Central memory CD8-positive, alpha-beta T cell (primary cell): Measurements from ENCODE around the gene CEP152.

Experiments used
- ATAC-seq: fragments of 150-1000 bp; cut with Tn5 transposase; replicated peaks from 2 replicates; pipeline ENCODE4 v1.10.0; 2022; ENCODE audit warnings: mild to moderate bottlenecking, moderate FRiP score, moderate number of reproducible peaks; ENCODE audit not compliant: poor library complexity, severe bottlenecking; ENCODE audit errors: extremely low read depth
- DNase-seq, 2 donors: peaks; one replicate each; pipeline ENCODE4 v3.0.0; 2021; ENCODE audit warnings: low spot score in 2 of 2
- H3K27ac Mint-ChIP-seq: one replicate; pipeline ENCODE4 v1.8.0; 2022; ENCODE audit warnings: low read depth, mild to moderate bottlenecking, moderate library complexity, mixed read lengths
- H3K27me3 Mint-ChIP-seq: one replicate; pipeline ENCODE4 v1.8.0; 2022; ENCODE audit warnings: mixed read lengths
- H3K36me3 Mint-ChIP-seq: one replicate; pipeline ENCODE4 v1.8.0; 2022; ENCODE audit warnings: mild to moderate bottlenecking, moderate library complexity, mixed read lengths; ENCODE audit not compliant: insufficient read depth
- H3K4me1 Mint-ChIP-seq: one replicate; pipeline ENCODE4 v1.8.0; 2022; ENCODE audit warnings: mixed read lengths
- H3K4me3 Mint-ChIP-seq: one replicate; pipeline ENCODE4 v1.8.0; 2022; ENCODE audit warnings: mild to moderate bottlenecking, moderate library complexity, mixed read lengths
- H3K9me3 Mint-ChIP-seq: one replicate; pipeline ENCODE4 v1.8.0; 2022; ENCODE audit warnings: mixed read lengths

Gene CEP152

GRCh38 chr15:48751595-48751994 is 59.3 kb downstream of the CEP152 start:
- Mint-ChIP-seq H3K36me3 (peaks cover 6% of the 10 kb centered on the region), H3K9me3 (no peaks in the 10 kb centered on the region), H3K4me3 (no peak overlapping the region), H3K27ac (no peak overlapping the region), H3K27me3 (no peaks in the 10 kb centered on the region), H3K4me1 (no peaks in the 10 kb centered on the region)
- no peak for ATAC-seq
- DNase-seq: no peak

DNA sequence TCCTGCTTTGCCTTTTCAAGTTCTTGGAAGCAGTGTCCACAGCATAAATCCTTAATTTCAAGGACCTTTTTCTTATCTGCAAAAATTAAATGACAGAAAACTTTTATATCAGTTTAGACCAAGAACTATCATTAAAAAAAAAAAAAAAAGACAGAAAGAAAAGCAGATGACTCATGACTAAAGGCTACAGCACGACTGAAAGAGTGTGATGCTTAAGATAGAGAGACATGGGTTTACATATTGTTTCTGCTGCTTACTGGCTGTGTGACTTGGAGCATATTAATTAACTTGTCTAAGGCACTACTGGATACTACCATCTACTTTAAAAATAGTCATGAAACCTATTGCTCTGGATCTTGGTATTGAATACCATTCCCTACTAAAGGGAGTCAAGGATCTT is 62.3 kb downstream of the CEP152 start:
- Mint-ChIP-seq H3K27me3 (no peaks in the 10 kb centered on the region), H3K36me3 (peaks cover 6% of the 10 kb centered on the region), H3K4me1 (no peaks in the 10 kb centered on the region), H3K27ac (no peak overlapping the region), H3K9me3 (no peaks in the 10 kb centered on the region), H3K4me3 (no peak overlapping the region)
- DNase-seq (no peak), ATAC-seq (no peak)

DNA sequence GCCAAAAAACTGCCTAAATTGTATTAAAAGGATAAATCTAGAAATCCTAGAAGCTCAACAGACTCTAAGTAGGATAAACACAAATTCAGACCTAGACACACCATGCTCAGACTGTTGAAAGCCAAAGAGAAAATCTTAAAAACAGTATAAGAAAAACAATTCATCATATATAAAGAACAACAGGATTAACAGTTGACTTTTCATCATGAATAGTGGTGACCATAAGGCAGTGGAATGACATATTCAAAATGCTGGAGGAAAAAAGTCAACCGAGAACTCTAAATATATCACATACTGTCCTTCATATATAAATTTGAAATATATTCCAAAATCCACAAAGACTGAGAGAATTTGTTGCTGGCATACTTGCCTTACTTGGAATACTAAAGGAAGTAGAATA is 77.3 kb downstream of the CEP152 start:
- H3K9me3 Mint-ChIP-seq: peaks cover 4% of the 10 kb centered on the region
- peaks cover 4% of the 10 kb centered on the region for H3K36me3 Mint-ChIP-seq
- no peak overlapping the region for H3K4me3 Mint-ChIP-seq
- H3K27me3 Mint-ChIP-seq: no peaks in the 10 kb centered on the region
- H3K27ac Mint-ChIP-seq: no peak overlapping the region
- no peak for ATAC-seq
- DNase-seq: no peak
- no peaks in the 10 kb centered on the region for H3K4me1 Mint-ChIP-seq

- no peak overlapping the region for H3K27ac Mint-ChIP-seq
- no peak for DNase-seq
- H3K9me3 Mint-ChIP-seq: peaks cover 4% of the 10 kb centered on the region
- H3K4me1 Mint-ChIP-seq: no peaks in the 10 kb centered on the region
- no peaks in the 10 kb centered on the region for H3K27me3 Mint-ChIP-seq
- no peak for ATAC-seq
- H3K4me3 Mint-ChIP-seq: no peak overlapping the region
- peaks cover 6% of the 10 kb centered on the region for H3K36me3 Mint-ChIP-seq
Measured at GRCh38 chr15:48730506-48730905, 80.4 kb downstream of the CEP152 start.

GRCh38 chr15:48723969-48724368 is 86.9 kb downstream of the CEP152 start:
- DNase-seq (no peak), ATAC-seq (no peak)
- no peaks in the 10 kb centered on the region for H3K9me3 Mint-ChIP-seq
- no peak overlapping the region for H3K27ac Mint-ChIP-seq
- peaks cover 3% of the 10 kb centered on the region for H3K36me3 Mint-ChIP-seq
- no peaks in the 10 kb centered on the region for H3K4me1 Mint-ChIP-seq
- no peak overlapping the region for H3K4me3 Mint-ChIP-seq
- no peaks in the 10 kb centered on the region for H3K27me3 Mint-ChIP-seq

DNA sequence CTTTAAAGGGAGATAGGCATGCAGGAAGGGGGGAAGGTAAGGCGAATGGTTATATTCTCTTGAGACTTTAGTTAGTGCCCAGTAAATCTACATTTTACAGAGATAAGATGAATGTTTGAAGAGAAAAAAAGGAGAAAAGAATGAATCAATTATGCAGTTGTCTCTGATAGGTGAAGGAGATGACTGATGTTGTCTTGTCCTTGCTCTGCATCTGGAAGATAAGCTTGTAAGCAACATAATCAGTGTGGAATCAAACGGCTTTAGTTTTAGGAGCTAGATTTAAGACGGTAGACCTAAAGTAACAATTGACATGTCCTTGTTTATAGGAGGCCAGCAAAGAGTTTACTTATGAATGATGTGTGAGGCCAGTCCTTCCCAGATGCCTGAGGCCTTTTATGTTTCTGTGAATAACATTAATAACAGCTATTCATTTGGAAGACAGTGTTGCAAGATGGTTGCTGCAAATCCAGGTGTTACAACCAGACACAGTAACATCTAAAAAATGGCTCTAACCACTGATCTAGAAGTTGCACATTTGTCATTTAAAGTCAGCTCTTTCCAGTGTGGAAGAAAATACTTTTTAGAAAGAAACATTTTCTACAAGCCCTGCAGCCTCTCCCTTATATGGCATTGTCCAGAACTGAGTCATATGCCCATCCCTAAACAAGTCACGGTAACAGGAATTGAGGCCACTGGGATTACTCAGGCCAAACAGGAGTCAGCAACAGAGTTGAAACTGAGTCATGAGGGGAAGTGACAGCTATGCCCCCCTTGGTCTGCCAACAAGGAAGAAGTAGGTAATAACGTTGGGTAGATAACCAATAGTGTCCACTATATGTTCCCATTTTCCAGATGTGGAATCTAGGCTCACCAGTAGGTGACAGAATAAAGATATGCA is 87.9 kb downstream of the CEP152 start:
- Mint-ChIP-seq H3K4me1 (no peaks in the 10 kb centered on the region), H3K36me3 (peaks cover 2% of the 10 kb centered on the region), H3K9me3 (no peaks in the 10 kb centered on the region), H3K27me3 (no peaks in the 10 kb centered on the region), H3K4me3 (no peak overlapping the region), H3K27ac (no peak overlapping the region)
- ATAC-seq (no peak), DNase-seq (no peak)

DNA sequence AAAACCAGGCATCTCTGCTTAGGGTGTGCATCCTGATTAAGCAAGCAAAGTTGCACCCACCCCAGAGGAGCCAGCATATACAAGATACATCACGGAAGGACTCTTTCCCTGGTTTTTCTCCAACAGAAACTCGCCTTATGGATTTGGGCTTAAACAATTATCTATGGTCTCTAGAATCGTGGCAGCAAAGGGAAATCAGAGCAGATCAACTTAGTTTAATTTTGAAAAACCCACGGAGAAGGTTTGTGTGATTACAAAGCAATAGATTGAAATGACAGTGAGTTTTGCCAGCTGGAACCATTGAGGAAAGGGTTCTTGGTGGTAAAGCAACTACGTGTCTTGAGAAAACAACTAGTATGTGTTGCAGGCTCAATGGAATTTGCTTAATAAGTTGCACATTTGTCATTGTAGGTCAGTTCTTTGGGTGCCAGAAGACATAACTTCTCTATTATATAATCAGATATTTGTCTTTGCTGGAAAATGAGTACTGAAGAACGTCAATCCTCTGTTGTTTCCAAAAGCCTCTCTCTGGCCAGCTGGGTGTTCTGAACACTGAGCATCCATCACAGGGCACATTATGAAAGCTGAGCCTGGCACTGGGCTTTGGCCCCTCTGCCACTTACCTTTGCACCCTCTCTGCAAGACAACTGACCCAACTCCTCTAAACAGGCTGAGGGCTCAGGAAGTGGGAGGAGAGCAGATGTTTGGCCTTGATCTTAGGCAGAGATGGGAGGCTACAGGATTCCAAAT is 89.6 kb downstream of the CEP152 start:
- Mint-ChIP-seq H3K4me1 (no peaks in the 10 kb centered on the region), H3K4me3 (no peak overlapping the region), H3K27me3 (no peaks in the 10 kb centered on the region), H3K9me3 (no peaks in the 10 kb centered on the region), H3K36me3 (no peaks in the 10 kb centered on the region), H3K27ac (no peak overlapping the region)
- ATAC-seq: no peak
- DNase-seq: no peak

DNA sequence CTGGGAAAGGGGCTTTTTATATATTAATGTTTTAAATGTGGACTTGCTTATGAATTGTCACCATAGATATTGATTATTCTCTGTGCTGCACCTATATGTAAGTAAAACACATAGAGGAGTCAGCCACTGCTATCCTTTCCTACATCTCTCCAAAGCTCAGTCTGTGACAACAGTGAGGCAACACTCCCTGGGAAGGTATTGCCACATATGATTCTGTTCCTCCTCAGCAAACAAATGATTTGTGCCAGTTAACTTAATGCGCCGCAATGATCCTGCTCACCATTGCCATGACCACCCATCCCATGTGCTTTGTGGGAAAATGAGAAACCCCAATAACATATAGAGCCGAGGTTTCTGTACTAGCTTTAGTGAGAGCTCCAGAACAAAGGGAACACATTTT is 90.2 kb downstream of the CEP152 start:
- Mint-ChIP-seq H3K27me3 (no peaks in the 10 kb centered on the region), H3K9me3 (peaks cover 2% of the 10 kb centered on the region), H3K27ac (no peak overlapping the region), H3K4me1 (no peaks in the 10 kb centered on the region), H3K4me3 (no peak overlapping the region), H3K36me3 (no peaks in the 10 kb centered on the region)
- DNase-seq (no peak), ATAC-seq (no peak)

- Mint-ChIP-seq H3K27ac (no peak overlapping the region), H3K4me1 (no peaks in the 10 kb centered on the region), H3K36me3 (no peaks in the 10 kb centered on the region), H3K4me3 (no peak overlapping the region), H3K9me3 (peaks cover 6% of the 10 kb centered on the region), H3K27me3 (no peaks in the 10 kb centered on the region)
- ATAC-seq: no peak
- DNase-seq: no peak
Measured at GRCh38 chr15:48719668-48720067, 91.2 kb downstream of the CEP152 start.

DNA sequence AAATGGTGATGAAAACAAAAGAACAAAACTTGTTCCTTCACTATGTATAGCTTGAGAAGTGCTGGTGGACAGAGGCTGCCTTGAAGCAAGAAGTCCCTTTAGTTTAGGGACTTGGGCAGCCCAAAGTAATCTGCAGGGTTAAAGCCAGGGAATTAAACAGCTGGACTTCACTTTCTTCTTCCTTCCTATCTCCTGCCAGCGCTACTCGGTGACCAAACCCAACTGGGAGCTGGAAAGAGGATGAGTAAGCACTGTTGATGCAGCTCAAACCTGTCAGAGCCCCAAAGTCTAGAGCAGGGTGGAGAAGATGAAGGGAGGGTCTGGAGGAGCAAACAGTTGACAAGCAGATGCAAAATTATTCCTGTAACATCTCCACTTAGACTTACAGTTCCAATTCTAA is 92.2 kb downstream of the CEP152 start:
- no peak overlapping the region for H3K4me3 Mint-ChIP-seq
- no peaks in the 10 kb centered on the region for H3K36me3 Mint-ChIP-seq
- DNase-seq (no peak), ATAC-seq (no peak)
- H3K27me3 Mint-ChIP-seq: no peaks in the 10 kb centered on the region
- no peaks in the 10 kb centered on the region for H3K4me1 Mint-ChIP-seq
- no peak overlapping the region for H3K27ac Mint-ChIP-seq
- H3K9me3 Mint-ChIP-seq: peaks cover 6% of the 10 kb centered on the region

GRCh38 chr15:48717458-48717857 is 93.4 kb downstream of the CEP152 start:
- no peaks in the 10 kb centered on the region for H3K27me3 Mint-ChIP-seq
- no peak for DNase-seq
- H3K4me1 Mint-ChIP-seq: no peaks in the 10 kb centered on the region
- no peak overlapping the region for H3K4me3 Mint-ChIP-seq
- H3K9me3 Mint-ChIP-seq: peaks cover 6% of the 10 kb centered on the region
- ATAC-seq: no peak
- H3K27ac Mint-ChIP-seq: no peak overlapping the region
- no peaks in the 10 kb centered on the region for H3K36me3 Mint-ChIP-seq

DNA sequence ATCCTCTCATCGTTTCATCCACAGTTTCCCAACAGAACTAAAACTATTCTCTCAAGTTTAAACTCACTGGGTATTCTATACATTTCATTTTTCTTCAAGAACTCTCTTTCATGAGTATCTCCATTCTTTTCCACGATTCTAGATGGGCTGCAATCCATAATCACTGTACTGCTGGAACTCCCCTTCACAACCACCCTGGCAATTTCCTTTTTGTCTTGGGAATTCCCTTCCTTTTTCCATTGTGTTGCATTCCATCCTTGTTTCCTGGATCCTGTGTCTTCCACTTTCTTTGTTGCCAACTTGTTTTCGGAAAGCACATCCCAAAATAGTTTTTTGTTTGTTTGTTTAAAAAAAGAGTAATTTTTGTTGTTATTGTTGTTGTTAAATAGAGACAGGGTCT is 98.3 kb downstream of the CEP152 start:
- no peaks in the 10 kb centered on the region for H3K27me3 Mint-ChIP-seq
- no peaks in the 10 kb centered on the region for H3K36me3 Mint-ChIP-seq
- H3K4me1 Mint-ChIP-seq: no peaks in the 10 kb centered on the region
- H3K27ac Mint-ChIP-seq: no peak overlapping the region
- DNase-seq: no peak
- H3K9me3 Mint-ChIP-seq: peaks cover 6% of the 10 kb centered on the region
- no peak for ATAC-seq
- H3K4me3 Mint-ChIP-seq: no peak overlapping the region

- Mint-ChIP-seq H3K36me3 (no peaks in the 10 kb centered on the region), H3K27me3 (no peaks in the 10 kb centered on the region), H3K4me1 (no peaks in the 10 kb centered on the region), H3K4me3 (no peak overlapping the region), H3K27ac (no peak overlapping the region), H3K9me3 (peaks cover 6% of the 10 kb centered on the region)
- no peak for DNase-seq
- ATAC-seq: no peak
Measured at GRCh38 chr15:48710952-48711495, 99.8 kb downstream of the CEP152 start.
